NT2/D1 (cell line): Measurements from ENCODE around the gene RAP1GAP.

ENCODE experiments used
- DNase-seq: peaks from one replicate; pipeline ENCODE4 v3.0.0-alpha.2; 2011; ENCODE audit warnings: low read depth, low spot score
- H3K27me3 ChIP-seq: 2 replicates; pipeline ENCODE4 v1.6.0; 2011; ENCODE audit warnings: mild to moderate bottlenecking; ENCODE audit not compliant: insufficient read length, insufficient read depth
- H3K36me3 ChIP-seq: 2 replicates; pipeline ENCODE4 v1.6.1; 2011; ENCODE audit warnings: mild to moderate bottlenecking, low read length, mixed read lengths; ENCODE audit not compliant: insufficient read depth, insufficient read length
- H3K4me1 ChIP-seq: 2 replicates; pipeline ENCODE4 v1.5.1; 2011; ENCODE audit not compliant: insufficient read depth, insufficient read length
- H3K4me3 ChIP-seq: 2 replicates; pipeline ENCODE4 v1.5.1; 2011; ENCODE audit warnings: low read depth; ENCODE audit not compliant: insufficient read length
- H3K9ac ChIP-seq: 2 replicates; pipeline ENCODE4 v1.6.0; 2011; ENCODE audit warnings: low read depth; ENCODE audit not compliant: insufficient read length
- H3K9me3 ChIP-seq: 2 replicates; pipeline ENCODE4 v1.5.1; 2011; ENCODE audit warnings: mild to moderate bottlenecking, low read length; ENCODE audit not compliant: insufficient read depth
- SUZ12 ChIP-seq: IDR thresholded peaks from 2 replicates; pipeline ENCODE4 v1.6.1; 2011; ENCODE audit not compliant: insufficient read length, insufficient read depth; ENCODE audit errors: extremely low read depth
- YY1 ChIP-seq: IDR thresholded peaks from 2 replicates; pipeline ENCODE4 v1.6.1; 2011; ENCODE audit not compliant: insufficient read length, insufficient read depth
- ZNF274 ChIP-seq: IDR thresholded peaks from 2 replicates; pipeline ENCODE4 v1.6.1; 2011; ENCODE audit warnings: mild to moderate bottlenecking, low read depth, low read length

The RAP1GAP gene

DNA sequence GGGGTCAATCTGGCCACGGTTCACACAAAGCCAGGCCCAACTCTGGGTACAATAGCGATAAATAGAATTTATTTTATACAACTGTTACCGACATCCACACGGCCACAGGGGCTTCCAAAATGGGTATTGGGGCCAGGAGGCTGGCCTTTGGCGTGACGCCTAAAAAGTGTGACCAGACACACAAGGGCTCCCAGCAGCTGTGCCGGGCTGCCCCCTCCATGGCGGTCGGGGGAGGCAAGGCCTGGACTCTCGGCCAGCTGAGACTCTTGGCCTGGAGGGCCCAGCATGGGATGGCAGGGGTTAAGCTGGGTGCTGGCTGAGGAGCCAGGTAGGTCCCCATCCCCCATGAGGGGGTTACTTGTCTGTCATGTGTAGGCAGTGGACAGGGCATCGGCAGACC is 73.0 kb downstream of the RAP1GAP start:
- Histone ChIP-seq H3K4me3 (no peak overlapping the region), H3K27me3 (no peaks in the 10 kb centered on the region), H3K9me3 (no peaks in the 10 kb centered on the region), H3K4me1 (peaks cover 14% of the 10 kb centered on the region), H3K9ac (no peak overlapping the region), H3K36me3 (no peaks in the 10 kb centered on the region)
- TF ChIP-seq ZNF274, result no peak
- no peak for TF ChIP-seq YY1
- TF ChIP-seq SUZ12, result no peak
- DNase-seq, result no peak

DNA sequence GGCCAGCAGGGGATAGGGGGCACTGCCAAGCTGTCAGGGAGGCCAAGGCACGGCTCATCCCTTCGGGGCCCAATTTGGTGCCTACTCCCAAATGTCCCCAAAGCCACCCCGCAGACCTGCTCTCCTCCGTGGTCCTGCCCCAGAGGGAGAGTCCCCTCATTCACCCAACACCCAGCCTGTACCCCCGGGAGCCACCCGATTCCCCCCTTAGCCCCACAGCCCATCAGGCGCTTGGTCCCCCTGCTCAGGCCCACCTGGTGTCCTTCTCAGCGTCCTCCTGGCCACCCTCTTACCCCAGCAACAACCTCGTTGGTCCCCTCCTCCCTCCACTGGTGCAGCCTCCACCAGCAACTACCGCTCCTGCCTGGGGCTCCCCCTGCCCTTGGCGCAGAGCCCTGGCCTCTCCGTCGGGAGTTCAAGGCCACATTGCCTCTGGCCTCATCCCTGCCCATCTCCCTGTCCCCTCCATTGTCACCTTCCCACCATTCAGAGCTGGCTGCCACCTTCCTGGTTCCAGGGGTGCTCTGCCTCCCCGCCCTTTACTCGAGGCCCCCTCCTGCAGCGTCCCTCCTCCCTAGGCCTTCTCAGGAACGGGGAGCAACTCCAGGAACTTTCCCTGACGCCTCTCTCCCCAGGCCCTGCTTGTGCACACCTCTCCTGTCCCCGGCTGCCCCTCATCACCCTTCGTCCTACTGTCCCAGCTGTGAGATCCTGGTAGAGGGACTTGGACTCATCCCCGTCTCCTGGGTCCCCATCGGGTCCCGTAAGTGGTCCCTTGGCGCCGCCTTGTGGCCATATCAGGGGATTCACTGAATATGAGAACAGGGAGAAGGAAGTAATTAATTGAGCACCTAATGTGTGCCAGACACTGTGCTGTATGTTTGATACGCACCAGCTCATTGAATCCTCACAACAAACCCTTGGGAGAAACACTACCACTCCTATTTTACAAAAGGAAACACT is 73.9 kb downstream of the RAP1GAP start:
- peaks cover 21% of the 10 kb centered on the region for H3K4me1 ChIP-seq
- DNase-seq, result no peak

DNA sequence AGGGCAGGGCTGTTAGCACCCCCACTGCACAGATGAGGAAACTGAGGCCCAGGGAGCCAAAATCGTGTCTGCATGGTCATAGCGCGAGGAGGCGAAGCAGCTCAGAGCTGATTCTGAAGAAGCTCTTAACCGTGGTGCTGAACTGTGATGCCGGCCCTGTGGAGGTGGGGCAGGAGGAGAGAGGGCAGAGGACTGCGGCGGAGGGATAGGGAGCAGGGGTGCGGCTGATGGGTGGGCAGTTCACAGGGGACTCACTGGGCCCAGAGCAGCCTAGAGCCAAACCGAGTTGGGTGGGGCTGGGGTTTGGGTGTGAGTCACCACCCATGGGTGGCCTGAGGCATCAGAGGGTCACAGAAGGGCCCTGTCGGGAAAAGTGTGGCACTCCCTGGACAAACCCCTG is 74.7 kb downstream of the RAP1GAP start:
- no peak overlapping the region for H3K9ac ChIP-seq
- no peaks in the 10 kb centered on the region for H3K27me3 ChIP-seq
- no peak for DNase-seq
- H3K4me3 ChIP-seq, result no peak overlapping the region
- no peak for TF ChIP-seq SUZ12
- H3K36me3 ChIP-seq, result no peaks in the 10 kb centered on the region
- peaks cover 21% of the 10 kb centered on the region for H3K4me1 ChIP-seq
- H3K9me3 ChIP-seq, result no peaks in the 10 kb centered on the region

More for the DNA sequence above, 73.9 kb downstream of the RAP1GAP start:
- H3K36me3 ChIP-seq, result no peaks in the 10 kb centered on the region
- H3K9me3 ChIP-seq, result no peaks in the 10 kb centered on the region
- no peaks in the 10 kb centered on the region for H3K27me3 ChIP-seq
- no peak overlapping the region for H3K4me3 ChIP-seq
- H3K9ac ChIP-seq, result no peak overlapping the region
- TF ChIP-seq SUZ12, result no peak
- TF ChIP-seq YY1, result no peak
- no peak for TF ChIP-seq ZNF274

DNA sequence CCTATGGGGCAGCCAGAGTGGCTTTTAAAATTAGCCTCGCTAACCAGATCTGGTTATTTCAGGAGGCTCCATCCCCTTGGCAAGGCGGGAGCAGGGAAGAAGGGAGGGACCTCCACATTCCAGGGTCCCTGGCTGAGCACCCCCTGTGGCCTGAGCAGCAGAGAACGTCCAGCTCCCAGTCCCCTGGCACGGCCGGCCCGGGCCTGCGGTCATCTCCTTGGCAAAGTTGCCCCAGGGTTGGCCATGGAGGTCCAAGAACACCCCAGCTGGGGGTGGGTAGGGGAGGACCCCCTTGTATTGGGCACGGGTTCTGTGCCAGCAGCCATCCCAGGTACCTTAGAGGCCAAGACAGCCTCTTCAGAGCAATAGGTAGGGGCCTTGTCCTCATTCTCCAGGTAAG is 75.9 kb downstream of the RAP1GAP start:
- Histone ChIP-seq H3K9ac (no peak overlapping the region), H3K9me3 (no peaks in the 10 kb centered on the region), H3K4me1 (peaks cover 21% of the 10 kb centered on the region), H3K4me3 (no peak overlapping the region), H3K27me3 (no peaks in the 10 kb centered on the region), H3K36me3 (no peaks in the 10 kb centered on the region)
- TF ChIP-seq SUZ12 (no peak), ZNF274 (no peak), YY1 (no peak)
- DNase-seq, result no peak

DNA sequence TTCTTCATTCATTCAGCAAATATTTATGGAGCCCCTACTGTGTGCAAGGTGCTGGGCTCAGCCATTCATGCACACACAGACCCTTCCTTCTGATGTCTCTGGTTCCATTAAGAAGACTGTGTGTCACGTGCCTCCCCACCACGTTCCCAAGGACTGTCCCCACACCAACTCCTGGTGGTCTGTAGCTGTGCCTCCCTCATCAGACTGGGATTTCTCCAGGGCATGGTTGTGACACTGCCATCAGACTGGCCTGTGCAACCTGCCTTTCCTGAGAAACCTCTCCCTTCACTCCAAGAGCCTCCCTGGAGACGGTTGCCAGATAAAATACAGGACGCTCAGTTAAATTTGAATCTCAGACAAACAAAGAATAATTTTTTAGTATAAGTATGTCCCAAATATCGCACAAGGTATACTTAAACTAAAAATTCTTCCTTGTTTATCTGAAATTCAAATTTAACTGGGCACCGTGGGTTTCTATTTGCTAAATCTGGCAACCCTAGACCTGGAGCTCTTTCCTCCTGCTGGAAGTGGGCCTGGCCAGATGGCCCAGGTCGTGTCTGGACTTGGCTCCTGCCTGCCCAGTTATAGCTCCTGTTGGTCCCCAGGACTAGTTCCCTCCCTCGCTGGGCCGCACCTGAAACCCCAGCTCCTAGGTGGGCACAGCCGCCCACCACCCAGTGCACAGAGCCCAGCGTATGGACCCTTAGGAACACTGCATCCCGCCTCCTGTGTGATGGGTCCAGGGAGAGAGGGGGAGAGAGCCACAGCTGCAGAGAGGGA is 76.9 kb downstream of the RAP1GAP start:
- Histone ChIP-seq H3K4me1 (peaks cover 20% of the 10 kb centered on the region), H3K36me3 (no peaks in the 10 kb centered on the region), H3K4me3 (no peak overlapping the region), H3K9me3 (no peaks in the 10 kb centered on the region), H3K9ac (no peak overlapping the region), H3K27me3 (no peaks in the 10 kb centered on the region)
- no peak for DNase-seq
- TF ChIP-seq ZNF274 (no peak), SUZ12 (no peak), YY1 (no peak)

DNA sequence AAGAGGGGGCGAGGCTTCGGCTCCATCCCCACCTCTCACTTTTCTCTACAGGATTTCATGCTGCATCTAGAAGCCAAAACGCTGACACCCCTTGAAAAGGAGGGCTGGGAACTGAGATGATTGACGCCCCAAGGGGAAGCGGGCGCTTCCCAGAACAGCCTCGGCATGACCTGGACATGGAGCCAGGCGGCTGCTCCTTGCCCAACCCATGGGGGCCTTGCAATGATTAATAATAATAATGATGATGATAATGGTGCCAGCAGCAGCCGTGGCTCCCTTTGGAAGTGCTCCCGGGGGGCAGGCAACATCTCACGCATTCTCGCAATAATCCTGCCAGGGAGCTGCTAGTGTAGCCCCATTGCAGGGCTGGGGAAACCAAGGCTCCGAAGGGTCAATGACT is 78.2 kb downstream of the RAP1GAP start:
- peaks cover 8% of the 10 kb centered on the region for H3K27me3 ChIP-seq
- no peak overlapping the region for H3K9ac ChIP-seq
- no peaks in the 10 kb centered on the region for H3K9me3 ChIP-seq
- no peak overlapping the region for H3K4me3 ChIP-seq
- no peak for DNase-seq
- no peak for TF ChIP-seq YY1
- TF ChIP-seq ZNF274, result no peak
- no peak for TF ChIP-seq SUZ12
- no peaks in the 10 kb centered on the region for H3K36me3 ChIP-seq
- peaks cover 29% of the 10 kb centered on the region for H3K4me1 ChIP-seq
